ENCODE measurements around the gene NTM.

The NTM gene

GRCh38 chr11:132043714-132044113, 673.3 kb downstream of the NTM start:
- Histone ChIP-seq H3K4me3 (replicated peaks; ENCODE audit: insufficient read depth, low read length) (no peak overlapping the region), H3K27ac (replicated peaks) (no peak overlapping the region), H3K27me3 (ENCODE audit: insufficient read depth, poor library complexity, severe bottlenecking) (no peaks in the 10 kb centered on the region)
- no peak for TF ChIP-seq SPI1 (IDR thresholded peaks at IDR 0.05; ENCODE audit: borderline replicate concordance, low read depth)
- TF ChIP-seq POLR2AphosphoS5 (IDR thresholded peaks at IDR 0.05; ENCODE audit: low read depth): no peak
- TF ChIP-seq CTCF (IDR thresholded peaks at IDR 0.05; ENCODE audit: insufficient read depth, low read length): no peak
- TF ChIP-seq GABPA (IDR thresholded peaks at IDR 0.05; ENCODE audit: low read depth): no peak
- TF ChIP-seq, protein P1, sequence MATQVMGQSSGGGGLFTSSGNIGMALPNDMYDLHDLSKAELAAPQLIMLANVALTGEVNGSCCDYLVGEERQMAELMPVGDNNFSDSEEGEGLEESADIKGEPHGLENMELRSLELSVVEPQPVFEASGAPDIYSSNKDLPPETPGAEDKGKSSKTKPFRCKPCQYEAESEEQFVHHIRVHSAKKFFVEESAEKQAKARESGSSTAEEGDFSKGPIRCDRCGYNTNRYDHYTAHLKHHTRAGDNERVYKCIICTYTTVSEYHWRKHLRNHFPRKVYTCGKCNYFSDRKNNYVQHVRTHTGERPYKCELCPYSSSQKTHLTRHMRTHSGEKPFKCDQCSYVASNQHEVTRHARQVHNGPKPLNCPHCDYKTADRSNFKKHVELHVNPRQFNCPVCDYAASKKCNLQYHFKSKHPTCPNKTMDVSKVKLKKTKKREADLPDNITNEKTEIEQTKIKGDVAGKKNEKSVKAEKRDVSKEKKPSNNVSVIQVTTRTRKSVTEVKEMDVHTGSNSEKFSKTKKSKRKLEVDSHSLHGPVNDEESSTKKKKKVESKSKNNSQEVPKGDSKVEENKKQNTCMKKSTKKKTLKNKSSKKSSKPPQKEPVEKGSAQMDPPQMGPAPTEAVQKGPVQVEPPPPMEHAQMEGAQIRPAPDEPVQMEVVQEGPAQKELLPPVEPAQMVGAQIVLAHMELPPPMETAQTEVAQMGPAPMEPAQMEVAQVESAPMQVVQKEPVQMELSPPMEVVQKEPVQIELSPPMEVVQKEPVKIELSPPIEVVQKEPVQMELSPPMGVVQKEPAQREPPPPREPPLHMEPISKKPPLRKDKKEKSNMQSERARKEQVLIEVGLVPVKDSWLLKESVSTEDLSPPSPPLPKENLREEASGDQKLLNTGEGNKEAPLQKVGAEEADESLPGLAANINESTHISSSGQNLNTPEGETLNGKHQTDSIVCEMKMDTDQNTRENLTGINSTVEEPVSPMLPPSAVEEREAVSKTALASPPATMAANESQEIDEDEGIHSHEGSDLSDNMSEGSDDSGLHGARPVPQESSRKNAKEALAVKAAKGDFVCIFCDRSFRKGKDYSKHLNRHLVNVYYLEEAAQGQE (IDR thresholded peaks at IDR 0.05; ENCODE audit: insufficient replicate concordance, low read depth): no peak
- DNase-seq (ENCODE audit: low read depth in 1 of 2, low spot score in 1 of 2): no peak

GRCh38 chr11:132045107-132045506, 674.7 kb downstream of the NTM start:
- H3K4me3 ChIP-seq (replicated peaks; ENCODE audit: insufficient read depth, low read length): no peak overlapping the region
- DNase-seq (ENCODE audit: low read depth in 1 of 2, low spot score in 1 of 2): no peak
- H3K27ac ChIP-seq (replicated peaks): no peak overlapping the region
- TF ChIP-seq GABPA (IDR thresholded peaks at IDR 0.05; ENCODE audit: low read depth) (no peak), SPI1 (IDR thresholded peaks at IDR 0.05; ENCODE audit: borderline replicate concordance, low read depth) (0 out of 2 replicates have a peak, but pooled peaks have one; percentile 6)
- no peaks in the 10 kb centered on the region for H3K27me3 ChIP-seq (ENCODE audit: insufficient read depth, poor library complexity, severe bottlenecking)

DNA sequence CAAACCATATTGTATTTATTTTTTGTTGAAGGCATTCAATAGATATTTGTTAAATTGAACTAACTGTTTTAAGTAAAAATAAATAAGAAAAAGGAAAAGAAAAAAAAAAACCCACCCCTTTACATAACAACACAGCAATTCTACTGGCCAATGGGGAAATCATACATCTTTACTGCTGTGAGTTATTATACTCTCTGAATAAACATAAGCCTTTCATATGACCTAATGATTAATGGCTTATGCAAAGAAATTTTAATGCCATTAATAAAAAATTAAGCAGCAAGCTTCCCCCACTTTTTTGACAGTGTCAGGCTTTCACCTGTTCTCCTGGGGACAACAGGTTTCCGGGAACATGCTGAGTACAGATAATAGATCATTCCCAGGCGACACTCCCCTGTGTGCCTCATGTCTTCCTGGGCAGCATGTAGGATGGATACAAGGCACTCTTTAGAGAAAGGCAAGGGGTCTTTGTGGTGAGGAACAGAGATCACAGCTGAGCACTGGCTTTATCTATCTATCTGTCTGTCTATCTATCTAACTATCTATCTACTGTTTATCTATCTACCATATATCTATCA, 676.0 kb downstream of the NTM start:
- TF ChIP-seq SPI1 (IDR thresholded peaks at IDR 0.05; ENCODE audit: borderline replicate concordance, low read depth): no peak
- no peak for TF ChIP-seq GABPA (IDR thresholded peaks at IDR 0.05; ENCODE audit: low read depth)
- TF ChIP-seq, protein P1 (IDR thresholded peaks at IDR 0.05; ENCODE audit: insufficient replicate concordance, low read depth): no peak
- no peak for TF ChIP-seq POLR2AphosphoS5 (IDR thresholded peaks at IDR 0.05; ENCODE audit: low read depth)
- TF ChIP-seq CTCF (IDR thresholded peaks at IDR 0.05; ENCODE audit: insufficient read depth, low read length): no peak
- no peaks in the 10 kb centered on the region for H3K27me3 ChIP-seq (ENCODE audit: insufficient read depth, poor library complexity, severe bottlenecking)
- no peak overlapping the region for H3K4me3 ChIP-seq (replicated peaks; ENCODE audit: insufficient read depth, low read length)
- H3K27ac ChIP-seq (replicated peaks): no peak overlapping the region
- DNase-seq (ENCODE audit: low read depth in 1 of 2, low spot score in 1 of 2): no peak

- H3K4me3 ChIP-seq (replicated peaks; ENCODE audit: insufficient read depth, low read length): no peak overlapping the region
- no peak for DNase-seq (ENCODE audit: low read depth in 1 of 2, low spot score in 1 of 2)
Measured at GRCh38 chr11:132047167-132047566, 676.8 kb downstream of the NTM start.

More at GRCh38 chr11:132047167-132047566, 676.8 kb downstream of the NTM start:
- H3K27me3 ChIP-seq (ENCODE audit: insufficient read depth, poor library complexity, severe bottlenecking): no peaks in the 10 kb centered on the region
- TF ChIP-seq CTCF (IDR thresholded peaks at IDR 0.05; ENCODE audit: insufficient read depth, low read length) (no peak), GABPA (IDR thresholded peaks at IDR 0.05; ENCODE audit: low read depth) (no peak), POLR2AphosphoS5 (IDR thresholded peaks at IDR 0.05; ENCODE audit: low read depth) (no peak), SPI1 (IDR thresholded peaks at IDR 0.05; ENCODE audit: borderline replicate concordance, low read depth) (no peak)
- TF ChIP-seq, protein P1 (IDR thresholded peaks at IDR 0.05; ENCODE audit: insufficient replicate concordance, low read depth): no peak
- H3K27ac ChIP-seq (replicated peaks): no peak overlapping the region
